Activated CD4-positive, alpha-beta T cell treated with anti-CD3 and anti-CD28 coated beads, Interleukin-2, amount 10 ng/mL, durations not matched to agents 7 days and 5 days (primary cell): ENCODE data around the gene MUCL3. TPM values are rescaled to one million over a fixed set of nuclear protein-coding genes. Genes with fewer than 3 reads are reported as not detected.

Source experiments
- CTCF ChIA-PET: fragments of 350-600 bp; sonication (Branson Sonifier 250); formaldehyde crosslinking; loops from one replicate; lab custom pipeline; 2021; ENCODE audit warnings: antibody characterized with exemption; lab: Charles Lee
- POLR2A ChIA-PET: fragments of 350-600 bp; sonication (Branson Sonifier 250); formaldehyde crosslinking; loops from one replicate; lab custom pipeline; 2021; ENCODE audit warnings: antibody characterized with exemption; lab: Charles Lee
- DNase-seq: peaks from one replicate; pipeline ENCODE4 v3.0.0-alpha.2; 2020
- H3K27ac Mint-ChIP-seq: one replicate; pipeline ENCODE4 v1.8.0; 2021; ENCODE audit warnings: mild to moderate bottlenecking, moderate library complexity, mixed read lengths
- H3K27me3 Mint-ChIP-seq: one replicate; pipeline ENCODE4 v1.8.0; 2021; ENCODE audit warnings: mixed read lengths
- H3K36me3 Mint-ChIP-seq: one replicate; pipeline ENCODE4 v1.8.0; 2021; ENCODE audit warnings: low read depth, mixed read lengths
- H3K4me1 Mint-ChIP-seq: one replicate; pipeline ENCODE4 v1.8.0; 2021; ENCODE audit warnings: mixed read lengths
- H3K4me3 Mint-ChIP-seq: one replicate; pipeline ENCODE4 v1.8.0; 2021; ENCODE audit warnings: mild to moderate bottlenecking, moderate library complexity, mixed read lengths
- H3K9me3 Mint-ChIP-seq: one replicate; pipeline ENCODE4 v1.8.0; 2021; ENCODE audit warnings: mixed read lengths
- total RNA-seq, 2 experiments: library from RNA; stranded (reverse); gene quantifications; one replicate each; pipeline ENCODE4 v1.2.3, GENCODE V29; 2021

Gene MUCL3
- total RNA-seq, 2 experiments from 2014 or later = not detected

DNA sequence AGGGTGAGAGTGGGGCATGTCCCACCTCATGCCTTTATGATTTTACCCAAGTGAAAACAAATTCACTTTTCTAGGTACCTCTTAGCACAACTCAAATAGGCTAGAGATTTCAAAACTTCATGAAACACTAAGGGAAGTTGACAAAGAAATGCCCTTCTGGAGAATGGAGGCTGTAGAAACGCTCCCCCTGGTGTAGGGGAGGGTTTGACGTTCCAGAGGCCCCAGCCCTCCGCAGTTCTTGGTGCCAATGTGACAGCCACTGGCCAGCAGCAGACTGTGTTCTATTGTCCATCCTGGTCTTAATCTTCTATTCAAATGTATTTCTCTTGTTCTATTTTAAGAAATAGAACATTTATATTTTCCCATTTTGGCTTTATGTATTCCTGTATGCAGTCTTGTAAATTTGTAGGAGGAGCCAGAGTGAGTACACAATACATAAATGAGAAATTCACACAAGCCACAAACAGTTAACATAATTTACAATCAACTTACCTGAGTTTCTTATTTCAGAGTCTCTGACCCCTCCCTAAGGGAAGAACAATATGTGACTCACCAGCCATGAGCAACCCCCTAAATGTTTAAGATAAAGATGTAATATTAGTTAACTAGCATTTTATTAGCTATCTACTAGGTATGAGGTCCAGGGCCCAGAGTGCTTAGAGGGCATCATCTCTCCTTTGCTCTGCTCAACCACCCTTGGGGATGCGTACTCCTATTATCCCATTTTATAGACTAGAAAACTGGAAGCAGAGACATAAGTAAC lies 33.9 kb downstream of the MUCL3 start:
- DNase-seq = no peak
- Mint-ChIP-seq H3K4me1 (no peaks in the 10 kb centered on the region), H3K27ac (no peak overlapping the region), H3K36me3 (no peaks in the 10 kb centered on the region), H3K4me3 (no peak overlapping the region), H3K27me3 (peaks cover 19% of the 10 kb centered on the region), H3K9me3 (no peaks in the 10 kb centered on the region)
- POLR2A ChIA-PET = no interaction called here
- CTCF ChIA-PET = interaction anchor here (0.6 kb wide), 1 partner anchor 524 kb away, joined by 3 read pairs; no protein-coding TSS in a partner anchor

DNA sequence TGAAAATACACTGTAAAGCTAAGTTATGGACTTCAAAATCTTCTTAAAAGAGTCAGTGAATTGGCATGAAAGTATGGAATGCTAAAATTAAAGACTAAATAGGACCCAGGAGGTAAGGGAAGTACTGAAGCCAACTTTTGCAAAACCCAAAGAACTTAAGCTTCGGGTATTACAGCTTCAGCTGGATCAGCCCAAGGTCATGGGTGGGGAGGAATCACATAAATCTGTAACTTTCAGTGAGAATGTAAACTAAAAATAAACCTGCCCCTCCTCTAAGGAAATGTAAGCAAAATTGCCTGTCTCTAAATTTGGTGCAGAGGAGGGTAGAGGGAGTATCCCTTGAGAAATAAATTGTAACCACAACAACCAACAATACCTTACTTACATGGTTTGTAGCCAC lies 38.4 kb downstream of the MUCL3 start:
- H3K4me1 Mint-ChIP-seq = no peaks in the 10 kb centered on the region
- H3K27me3 Mint-ChIP-seq = peaks cover 30% of the 10 kb centered on the region
- no peaks in the 10 kb centered on the region for H3K9me3 Mint-ChIP-seq
- POLR2A ChIA-PET = no interaction called here
- H3K4me3 Mint-ChIP-seq = no peak overlapping the region
- H3K36me3 Mint-ChIP-seq = no peaks in the 10 kb centered on the region
- CTCF ChIA-PET = interaction anchor here (1.0 to 1.2 kb wide), 2 partner anchors 10 to 100 kb away, joined by 3 read pairs; no protein-coding TSS in a partner anchor
- no peak overlapping the region for H3K27ac Mint-ChIP-seq
- DNase-seq = no peak

DNA sequence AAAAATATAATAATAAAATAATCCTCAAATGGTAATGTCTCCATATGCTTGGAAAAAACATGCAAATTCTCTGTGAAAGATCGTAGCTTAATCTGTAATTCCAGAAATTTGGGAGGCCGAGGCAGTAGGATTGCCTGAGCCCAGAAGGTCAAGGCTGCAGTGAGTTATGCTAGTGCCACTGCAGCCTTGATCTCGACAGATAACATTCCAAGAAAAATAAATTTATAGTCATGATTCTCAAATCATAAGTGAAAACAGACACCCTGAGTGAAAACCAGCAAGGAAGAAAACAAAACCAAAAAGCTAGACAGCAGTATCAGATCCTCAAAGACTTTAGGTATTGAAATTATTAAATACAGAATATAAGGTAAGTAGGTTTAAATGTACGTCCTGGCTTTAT lies 38.9 kb downstream of the MUCL3 start:
- Mint-ChIP-seq H3K9me3 (no peaks in the 10 kb centered on the region), H3K4me3 (no peak overlapping the region), H3K27ac (no peak overlapping the region), H3K27me3 (peaks cover 30% of the 10 kb centered on the region), H3K4me1 (no peaks in the 10 kb centered on the region), H3K36me3 (no peaks in the 10 kb centered on the region)
- no peak for DNase-seq
- ChIA-PET POLR2A (no interaction called here), CTCF (interaction anchor here (1.0 kb wide), 1 partner anchor 9 kb away, joined by 3 read pairs; no protein-coding TSS in a partner anchor)

DNA sequence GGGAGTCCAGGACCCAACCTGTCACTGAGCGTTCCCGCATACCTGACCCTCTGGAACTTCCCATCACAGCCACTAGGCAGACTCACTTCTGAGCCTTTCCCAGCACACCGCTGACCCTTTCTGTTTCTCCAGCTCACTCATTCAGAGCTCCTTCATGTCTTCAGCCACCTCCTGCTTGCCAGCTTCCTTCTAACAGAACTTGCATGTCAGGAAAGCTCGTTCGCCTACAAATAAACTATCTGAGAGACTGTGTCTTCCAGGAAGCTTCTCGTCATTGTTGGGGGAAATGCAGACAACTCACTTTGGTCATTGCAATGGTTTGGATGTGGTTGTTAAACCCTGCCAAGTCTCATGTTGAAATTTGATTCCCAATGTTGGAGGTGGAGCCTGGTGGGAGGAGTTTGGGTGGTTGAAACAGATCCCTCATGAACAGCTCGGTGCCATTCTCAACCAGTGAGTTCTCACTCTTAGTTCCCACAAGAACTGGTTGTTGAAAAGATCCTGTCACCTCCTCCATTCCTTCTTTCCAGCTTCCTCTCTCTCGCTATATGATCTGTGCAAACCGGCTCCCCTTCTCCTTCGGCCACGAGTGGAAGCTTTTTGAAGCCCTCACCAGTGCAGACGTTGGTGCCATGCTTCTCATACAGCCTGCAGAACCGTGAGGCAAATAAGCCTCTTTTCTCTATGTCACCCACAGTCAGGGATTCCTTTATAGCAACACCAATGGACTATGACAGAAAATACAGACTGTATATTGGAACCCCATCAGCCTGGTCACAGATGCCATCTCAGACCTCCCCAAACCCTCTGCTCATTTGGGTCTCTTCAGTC lies 41.4 kb downstream of the MUCL3 start:
- H3K4me1 Mint-ChIP-seq = no peaks in the 10 kb centered on the region
- no peak overlapping the region for H3K4me3 Mint-ChIP-seq
- H3K27ac Mint-ChIP-seq = no peak overlapping the region
- DNase-seq = no peak
- H3K36me3 Mint-ChIP-seq = no peaks in the 10 kb centered on the region
- H3K27me3 Mint-ChIP-seq = peaks cover 28% of the 10 kb centered on the region
- H3K9me3 Mint-ChIP-seq = no peaks in the 10 kb centered on the region
- ChIA-PET POLR2A (no interaction called here), CTCF (interaction anchor here (1.3 to 1.6 kb wide), 2 partner anchors 9 to 15 kb away, joined by 3 read pairs; no protein-coding TSS in a partner anchor)

DNA sequence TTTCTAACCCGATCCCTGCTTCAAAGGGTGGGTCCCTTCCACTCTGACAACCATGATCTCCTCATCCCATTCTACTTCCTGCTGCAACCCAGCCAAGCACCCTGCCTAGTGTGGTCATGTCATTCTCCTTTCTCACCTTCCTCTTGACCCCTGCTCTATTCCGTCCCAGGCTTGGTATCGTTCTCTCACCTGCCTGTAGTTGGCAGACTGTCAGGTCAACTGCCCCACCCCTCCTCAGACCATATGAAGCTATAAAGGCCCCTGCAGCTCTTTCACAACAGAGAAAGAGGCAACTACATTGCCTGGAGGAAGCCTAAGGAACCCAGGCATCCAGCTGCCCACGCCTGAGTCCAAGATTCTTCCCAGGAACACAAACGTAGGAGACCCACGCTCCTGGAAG lies 42.7 kb downstream of the MUCL3 start, which contains the start of gene MUC21:
Gene MUC21, plus strand, starts transcription at position 280 of the 400 bp plus-strand sequence. CDS start 241 bp downstream, outside the sequence.
- Mint-ChIP-seq H3K4me3 (no peak within 1 kb of the TSS), H3K27ac (no peak within 1 kb of the TSS), H3K9me3 (no peaks in the 10 kb centered on the region), H3K36me3 (no peaks in the 10 kb centered on the region), H3K4me1 (no peaks in the 10 kb centered on the region), H3K27me3 (peaks cover 21% of the 10 kb centered on the region)
- CTCF ChIA-PET = interaction anchor here (1.0 kb wide), 1 partner anchor 36 kb away, joined by 3 read pairs; no protein-coding TSS in a partner anchor
- POLR2A ChIA-PET = no interaction called here
- no peak for DNase-seq

DNA sequence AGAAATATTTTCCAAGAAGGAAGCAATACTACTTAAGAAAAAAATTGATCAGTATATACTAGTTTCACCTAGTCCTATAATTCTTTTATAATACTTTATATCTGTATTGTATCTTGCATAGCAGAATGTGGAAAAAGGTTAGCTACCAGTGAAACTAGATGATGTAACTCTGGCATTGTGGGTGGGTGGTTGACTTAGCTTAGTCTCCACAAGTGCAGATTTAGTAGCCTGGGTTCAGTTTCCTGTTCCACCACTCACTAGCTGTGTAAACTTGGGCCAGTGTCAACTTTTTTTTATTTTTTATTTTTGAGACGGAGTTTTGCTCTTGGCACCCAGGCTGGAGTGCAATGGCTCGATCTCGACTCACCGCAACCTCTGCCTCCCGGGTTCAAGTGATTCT lies 44.7 kb downstream of the MUCL3 start:
- H3K9me3 Mint-ChIP-seq = no peaks in the 10 kb centered on the region
- peaks cover 14% of the 10 kb centered on the region for H3K27me3 Mint-ChIP-seq
- H3K27ac Mint-ChIP-seq = no peak overlapping the region
- POLR2A ChIA-PET = interaction anchor here (0.6 kb wide), 1 partner anchor 19 kb away, joined by 3 read pairs; no protein-coding TSS in a partner anchor
- peaks cover 10% of the 10 kb centered on the region for H3K4me1 Mint-ChIP-seq
- H3K4me3 Mint-ChIP-seq = no peak overlapping the region
- no peaks in the 10 kb centered on the region for H3K36me3 Mint-ChIP-seq
- CTCF ChIA-PET = interaction anchor here (1.0 kb wide), 1 partner anchor 13 kb away, joined by 3 read pairs; no protein-coding TSS in a partner anchor
- no peak for DNase-seq

DNA sequence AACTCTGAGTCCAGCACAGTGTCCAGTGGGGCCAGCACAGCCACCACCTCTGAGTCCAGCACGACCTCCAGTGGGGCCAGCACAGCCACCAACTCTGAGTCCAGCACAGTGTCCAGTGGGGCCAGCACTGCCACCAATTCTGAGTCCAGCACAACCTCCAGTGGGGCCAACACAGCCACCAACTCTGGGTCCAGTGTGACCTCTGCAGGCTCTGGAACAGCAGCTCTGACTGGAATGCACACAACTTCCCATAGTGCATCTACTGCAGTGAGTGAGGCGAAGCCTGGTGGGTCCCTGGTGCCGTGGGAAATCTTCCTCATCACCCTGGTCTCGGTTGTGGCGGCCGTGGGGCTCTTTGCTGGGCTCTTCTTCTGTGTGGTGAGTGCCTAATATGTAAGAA lies 46.5 kb downstream of the MUCL3 start:
- Mint-ChIP-seq H3K27me3 (peaks cover 7% of the 10 kb centered on the region), H3K9me3 (no peaks in the 10 kb centered on the region), H3K36me3 (no peaks in the 10 kb centered on the region), H3K27ac (no peak overlapping the region), H3K4me1 (peaks cover 17% of the 10 kb centered on the region), H3K4me3 (no peak overlapping the region)
- no peak for DNase-seq
- POLR2A ChIA-PET = no interaction called here
- CTCF ChIA-PET = interaction anchor here (1.4 kb wide), 1 partner anchor 63 kb away, joined by 3 read pairs; no protein-coding TSS in a partner anchor

DNA sequence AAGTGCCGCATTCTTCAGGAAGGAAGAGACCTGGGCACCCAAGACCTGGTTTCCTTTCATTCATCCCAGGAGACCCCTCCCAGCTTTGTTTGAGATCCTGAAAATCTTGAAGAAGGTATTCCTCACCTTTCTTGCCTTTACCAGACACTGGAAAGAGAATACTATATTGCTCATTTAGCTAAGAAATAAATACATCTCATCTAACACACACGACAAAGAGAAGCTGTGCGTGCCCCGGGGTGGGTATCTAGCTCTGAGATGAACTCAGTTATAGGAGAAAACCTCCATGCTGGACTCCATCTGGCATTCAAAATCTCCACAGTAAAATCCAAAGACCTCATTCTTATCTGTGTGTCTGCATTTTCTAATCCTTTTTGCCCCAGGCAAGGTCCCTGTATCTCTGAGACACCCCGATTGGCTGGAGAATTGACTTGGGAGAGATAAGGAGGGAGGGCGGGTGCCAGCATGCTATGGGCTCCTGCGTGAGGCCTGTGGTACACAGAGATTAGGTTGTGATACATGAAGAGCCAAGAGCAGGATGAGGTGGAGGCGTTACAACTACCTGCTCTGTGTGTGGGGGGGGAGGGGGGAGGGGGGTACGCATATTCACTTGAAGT lies 47.5 kb downstream of the MUCL3 start:
- POLR2A ChIA-PET = no interaction called here

DNA sequence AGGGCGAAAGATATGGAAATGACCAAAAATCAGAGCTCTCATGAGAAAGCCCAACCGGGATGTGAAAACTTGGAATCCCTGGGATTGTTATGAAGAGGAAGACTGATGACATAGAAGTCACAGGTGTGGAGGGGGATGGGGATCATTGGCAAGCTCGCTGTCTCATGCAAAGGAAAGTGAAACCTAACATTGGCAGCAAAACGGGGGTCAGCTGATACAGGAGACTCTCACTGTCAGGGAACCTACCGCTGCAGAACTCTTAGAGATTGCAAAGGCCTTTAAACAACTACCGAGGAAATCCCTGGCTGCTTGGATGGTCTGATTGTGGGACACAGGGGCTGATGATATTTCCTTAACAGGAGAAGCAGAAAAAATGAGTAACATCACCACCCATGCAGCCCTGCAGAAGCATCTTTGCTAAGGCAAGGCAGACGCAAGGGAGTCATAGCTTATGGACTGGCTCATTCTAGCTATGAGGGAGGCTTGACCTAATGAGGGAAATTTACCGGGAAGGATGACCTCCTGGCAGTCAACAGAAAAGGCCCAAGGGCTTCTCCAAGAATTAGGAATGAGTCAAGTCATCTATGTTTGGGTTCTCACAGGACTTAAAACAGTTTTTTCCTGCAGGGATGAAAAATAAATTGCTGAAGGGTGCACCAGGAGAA lies 49.8 kb downstream of the MUCL3 start:
- CTCF ChIA-PET = interaction anchor here (0.6 to 2.7 kb wide), 4 partner anchors 8 to 297 kb away, joined by 3 to 7 read pairs (median 4); no protein-coding TSS in a partner anchor
- Mint-ChIP-seq H3K27ac (peak overlapping the region; percentile 61), H3K36me3 (no peaks in the 10 kb centered on the region), H3K27me3 (no peaks in the 10 kb centered on the region), H3K4me3 (peak overlapping the region; percentile 43), H3K9me3 (peaks cover 2% of the 10 kb centered on the region), H3K4me1 (peaks cover 17% of the 10 kb centered on the region)
- DNase-seq = peak; percentile 58
- POLR2A ChIA-PET = no interaction called here

More for the DNA sequence above, 47.5 kb downstream of the MUCL3 start:
- Mint-ChIP-seq H3K27me3 (peaks cover 2% of the 10 kb centered on the region), H3K27ac (no peak overlapping the region), H3K9me3 (no peaks in the 10 kb centered on the region), H3K4me1 (peaks cover 17% of the 10 kb centered on the region), H3K36me3 (no peaks in the 10 kb centered on the region), H3K4me3 (no peak overlapping the region)
- no peak for DNase-seq
- CTCF ChIA-PET = interaction anchor here (1.2 to 1.4 kb wide), 2 partner anchors 9 to 62 kb away, joined by 3 read pairs; no protein-coding TSS in a partner anchor

DNA sequence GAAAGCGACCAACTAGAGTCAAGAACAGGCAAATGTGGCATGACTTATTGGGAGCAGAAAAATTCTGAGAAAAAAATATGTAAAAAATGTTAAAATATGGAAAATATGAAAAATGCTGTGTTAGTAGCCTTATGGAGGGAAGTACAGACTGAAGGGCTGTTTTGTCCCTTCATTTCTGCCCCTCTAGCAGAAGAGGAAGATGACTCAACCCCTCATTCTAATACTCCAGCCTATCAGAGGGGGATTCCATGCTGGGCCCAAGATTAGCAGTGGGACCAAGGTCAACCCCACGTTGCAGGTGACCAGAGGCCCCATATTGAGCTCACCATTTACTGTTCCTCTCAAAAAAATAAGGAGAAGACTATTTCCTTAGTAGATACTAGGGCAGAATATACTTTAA lies 51.1 kb downstream of the MUCL3 start:
- Mint-ChIP-seq H3K9me3 (peaks cover 2% of the 10 kb centered on the region), H3K4me3 (no peak overlapping the region), H3K27me3 (no peaks in the 10 kb centered on the region), H3K27ac (no peak overlapping the region), H3K4me1 (peaks cover 17% of the 10 kb centered on the region), H3K36me3 (no peaks in the 10 kb centered on the region)
- POLR2A ChIA-PET = no interaction called here
- DNase-seq = no peak
- CTCF ChIA-PET = interaction anchor here (0.6 kb wide), 2 partner anchors 88 to 607 kb away, joined by 3 to 5 read pairs; no protein-coding TSS in a partner anchor

DNA sequence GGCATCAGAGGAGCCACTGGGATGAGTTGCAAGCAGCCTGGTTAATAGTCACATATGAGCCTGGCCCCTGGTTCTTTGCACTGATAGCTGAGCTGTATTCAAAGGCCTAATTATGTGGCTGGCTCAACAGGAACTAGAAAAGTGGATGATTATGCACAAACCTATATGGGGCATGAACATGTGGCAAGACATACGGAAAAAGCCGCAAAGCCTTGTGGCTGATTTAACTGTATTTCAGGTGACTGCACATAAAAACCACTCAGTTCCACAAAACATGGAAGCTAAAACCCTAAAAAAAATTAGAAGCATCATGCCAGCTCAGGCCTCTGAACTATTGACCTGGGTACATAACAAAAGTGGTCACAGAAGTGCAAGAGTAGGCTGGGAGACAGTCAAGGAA lies 56.5 kb downstream of the MUCL3 start:
- Mint-ChIP-seq H3K4me1 (peaks cover 2% of the 10 kb centered on the region), H3K4me3 (no peak overlapping the region), H3K9me3 (peaks cover 2% of the 10 kb centered on the region), H3K27ac (no peak overlapping the region), H3K27me3 (no peaks in the 10 kb centered on the region), H3K36me3 (no peaks in the 10 kb centered on the region)
- POLR2A ChIA-PET = no interaction called here
- DNase-seq = no peak
- CTCF ChIA-PET = interaction anchor here (1.2 kb wide), 1 partner anchor 15 kb away, joined by 3 read pairs; no protein-coding TSS in a partner anchor

DNA sequence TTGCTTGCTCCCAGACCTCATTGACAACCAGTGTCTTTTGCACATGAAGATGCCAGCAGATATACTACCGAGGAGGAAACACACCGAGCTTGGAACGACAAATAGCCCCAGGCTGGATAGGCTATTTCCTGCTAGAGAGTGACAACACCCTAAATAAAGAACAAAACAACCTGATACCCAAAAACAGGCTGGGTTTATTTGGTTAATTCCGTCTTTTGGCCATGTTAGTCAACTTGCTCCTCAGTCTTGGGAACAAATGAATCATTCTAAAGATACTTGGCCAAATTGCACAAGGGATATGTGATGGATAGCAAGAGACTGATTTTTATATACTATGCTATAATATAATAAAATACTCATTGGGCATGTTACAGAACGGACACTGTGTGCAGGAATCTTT lies 58.0 kb downstream of the MUCL3 start:
- Mint-ChIP-seq H3K27ac (no peak overlapping the region), H3K9me3 (peaks cover 2% of the 10 kb centered on the region), H3K4me3 (no peak overlapping the region), H3K36me3 (no peaks in the 10 kb centered on the region), H3K4me1 (peaks cover 2% of the 10 kb centered on the region), H3K27me3 (no peaks in the 10 kb centered on the region)
- ChIA-PET POLR2A (no interaction called here), CTCF (interaction anchor here (1.7 kb wide), 1 partner anchor 9 kb away, joined by 4 read pairs; no protein-coding TSS in a partner anchor)
- no peak for DNase-seq
